RWPE1 (cell line): ENCODE measurements around the gene PGA5.

Experiments
- CTCF ChIA-PET: fragments of 350-600 bp; sonication (Branson Sonifier 250); formaldehyde crosslinking; extraction: SDS; loops from one replicate; lab custom pipeline; 2021; lab: Yijun Ruan, JAX
- POLR2A ChIA-PET: fragments of 400-600 bp; formaldehyde crosslinking; extraction: SDS; loops from one replicate; lab custom pipeline; 2020; ENCODE audit warnings: antibody characterized with exemption; ENCODE audit not compliant: low non-redundant PET; lab: Yijun Ruan, JAX
- DNase-seq: peaks from one replicate; pipeline ENCODE4 v3.0.0; 2012; ENCODE audit warnings: low spot score
- H3K27ac ChIP-seq: fragments of 450-650 bp; 2 replicates; pipeline ENCODE4 v1.5.1; 2017
- TF ChIP-seq, protein P1 (sequence below): fragments of 450-650 bp; conservative IDR thresholded peaks from 2 replicates; pipeline ENCODE4 v1.5.1; 2017; ENCODE audit warnings: low read depth, mild to moderate bottlenecking

Gene PGA5

DNA sequence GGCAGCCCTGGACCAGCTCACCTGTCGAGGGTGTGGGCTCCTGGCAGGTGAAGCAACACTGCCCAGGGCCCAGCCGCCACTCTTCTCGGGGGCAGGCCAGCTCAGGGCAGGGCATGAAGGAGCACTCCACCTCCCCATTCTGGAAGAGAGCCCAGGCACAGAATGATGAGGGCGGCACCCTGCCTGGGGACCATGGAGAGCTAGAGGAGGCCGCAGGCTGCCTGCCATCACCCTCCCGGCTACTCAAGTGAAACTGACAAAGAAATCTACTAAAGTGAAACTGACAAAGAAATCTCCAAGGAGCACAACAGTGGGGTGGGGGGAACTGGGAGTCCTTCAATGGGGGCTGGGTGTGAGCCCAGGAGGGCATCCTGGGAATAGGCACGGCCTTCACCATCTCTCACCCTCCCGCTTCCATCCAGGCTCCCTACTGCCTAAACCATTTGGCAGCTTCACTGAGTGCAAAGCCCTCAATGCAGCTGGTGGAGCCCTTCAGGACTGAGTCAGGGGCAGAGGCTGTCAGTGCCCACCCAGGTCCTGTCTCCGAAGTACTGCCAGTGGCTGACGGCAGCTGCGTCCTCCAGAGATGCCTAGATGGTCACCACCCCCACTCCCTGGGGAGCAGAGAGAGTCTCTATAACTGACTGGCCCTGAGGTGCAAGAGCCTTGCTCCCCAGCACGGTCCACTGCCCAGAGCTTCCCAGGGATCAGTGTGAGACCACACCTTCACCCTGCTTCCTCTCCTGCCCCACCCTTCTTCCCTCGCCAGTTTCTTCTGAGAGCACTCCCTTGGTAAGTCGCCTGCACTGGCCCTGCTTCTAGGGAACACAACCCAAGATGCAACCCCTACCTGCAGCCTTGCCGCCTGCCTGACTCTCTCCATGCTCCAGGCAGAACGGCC, 32.5 kb downstream of the PGA5 start:
- peak overlapping the region; percentile 68 for H3K27ac ChIP-seq
- peak; percentile 15 for DNase-seq
- TF ChIP-seq, protein P1, sequence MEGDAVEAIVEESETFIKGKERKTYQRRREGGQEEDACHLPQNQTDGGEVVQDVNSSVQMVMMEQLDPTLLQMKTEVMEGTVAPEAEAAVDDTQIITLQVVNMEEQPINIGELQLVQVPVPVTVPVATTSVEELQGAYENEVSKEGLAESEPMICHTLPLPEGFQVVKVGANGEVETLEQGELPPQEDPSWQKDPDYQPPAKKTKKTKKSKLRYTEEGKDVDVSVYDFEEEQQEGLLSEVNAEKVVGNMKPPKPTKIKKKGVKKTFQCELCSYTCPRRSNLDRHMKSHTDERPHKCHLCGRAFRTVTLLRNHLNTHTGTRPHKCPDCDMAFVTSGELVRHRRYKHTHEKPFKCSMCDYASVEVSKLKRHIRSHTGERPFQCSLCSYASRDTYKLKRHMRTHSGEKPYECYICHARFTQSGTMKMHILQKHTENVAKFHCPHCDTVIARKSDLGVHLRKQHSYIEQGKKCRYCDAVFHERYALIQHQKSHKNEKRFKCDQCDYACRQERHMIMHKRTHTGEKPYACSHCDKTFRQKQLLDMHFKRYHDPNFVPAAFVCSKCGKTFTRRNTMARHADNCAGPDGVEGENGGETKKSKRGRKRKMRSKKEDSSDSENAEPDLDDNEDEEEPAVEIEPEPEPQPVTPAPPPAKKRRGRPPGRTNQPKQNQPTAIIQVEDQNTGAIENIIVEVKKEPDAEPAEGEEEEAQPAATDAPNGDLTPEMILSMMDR = no peak
- ChIA-PET POLR2A (no interaction called here), CTCF (interaction anchor here (0.7 kb wide), 1 partner anchor 220 kb away, joined by 3 read pairs; no protein-coding TSS in a partner anchor)

DNA sequence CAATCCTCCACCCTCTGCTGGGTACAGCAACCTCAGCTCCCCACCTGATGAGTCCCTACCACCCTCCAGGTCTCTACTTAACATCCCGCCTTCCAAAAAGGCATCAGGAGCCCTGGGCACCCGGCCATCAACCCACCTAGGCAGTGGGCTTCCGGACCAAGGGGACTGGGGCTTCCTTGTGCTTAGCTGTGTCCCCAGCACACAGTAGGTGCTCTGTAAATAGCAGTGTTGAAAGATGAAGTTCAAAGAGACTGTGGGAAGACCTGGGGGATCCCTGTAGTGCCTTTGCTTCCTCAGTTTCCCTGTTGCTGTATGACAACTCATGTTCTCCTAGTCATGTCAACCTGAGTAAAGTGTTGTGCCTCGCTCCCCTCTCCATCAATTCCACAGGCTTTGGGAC, 33.1 kb downstream of the PGA5 start:
- ChIA-PET CTCF (no interaction called here), POLR2A (no interaction called here)
- TF ChIP-seq, protein P1 = no peak

DNA sequence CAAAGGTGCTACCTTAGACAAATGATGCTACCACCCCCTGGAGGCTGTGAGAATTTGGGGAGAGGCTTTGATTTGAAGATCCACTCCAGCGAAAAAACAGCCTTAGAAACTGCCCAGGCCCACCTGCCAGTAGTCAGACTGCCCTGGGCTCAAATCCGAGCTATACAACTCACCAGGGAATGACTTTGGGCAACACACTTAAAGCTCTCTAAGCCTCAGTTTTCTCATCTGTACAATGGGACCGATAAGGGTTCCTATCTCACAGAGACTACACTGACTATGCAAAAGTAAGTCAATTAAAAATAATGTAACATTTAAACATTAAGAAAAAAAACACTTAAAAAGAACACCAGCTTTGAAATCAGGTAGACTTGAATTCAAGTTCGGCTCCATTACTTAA, 34.2 kb downstream of the PGA5 start:
- ChIA-PET POLR2A (no interaction called here), CTCF (interaction anchor here (0.6 kb wide), 1 partner anchor 14 kb away, joined by 5 read pairs; no protein-coding TSS in a partner anchor)
- DNase-seq = no peak
- TF ChIP-seq, protein P1 = no peak
- H3K27ac ChIP-seq = no peak overlapping the region

More for the DNA sequence above, 33.1 kb downstream of the PGA5 start:
- H3K27ac ChIP-seq = peak overlapping the region; percentile 68; the same call in 1 of the 2 replicates
- DNase-seq = no peak

DNA sequence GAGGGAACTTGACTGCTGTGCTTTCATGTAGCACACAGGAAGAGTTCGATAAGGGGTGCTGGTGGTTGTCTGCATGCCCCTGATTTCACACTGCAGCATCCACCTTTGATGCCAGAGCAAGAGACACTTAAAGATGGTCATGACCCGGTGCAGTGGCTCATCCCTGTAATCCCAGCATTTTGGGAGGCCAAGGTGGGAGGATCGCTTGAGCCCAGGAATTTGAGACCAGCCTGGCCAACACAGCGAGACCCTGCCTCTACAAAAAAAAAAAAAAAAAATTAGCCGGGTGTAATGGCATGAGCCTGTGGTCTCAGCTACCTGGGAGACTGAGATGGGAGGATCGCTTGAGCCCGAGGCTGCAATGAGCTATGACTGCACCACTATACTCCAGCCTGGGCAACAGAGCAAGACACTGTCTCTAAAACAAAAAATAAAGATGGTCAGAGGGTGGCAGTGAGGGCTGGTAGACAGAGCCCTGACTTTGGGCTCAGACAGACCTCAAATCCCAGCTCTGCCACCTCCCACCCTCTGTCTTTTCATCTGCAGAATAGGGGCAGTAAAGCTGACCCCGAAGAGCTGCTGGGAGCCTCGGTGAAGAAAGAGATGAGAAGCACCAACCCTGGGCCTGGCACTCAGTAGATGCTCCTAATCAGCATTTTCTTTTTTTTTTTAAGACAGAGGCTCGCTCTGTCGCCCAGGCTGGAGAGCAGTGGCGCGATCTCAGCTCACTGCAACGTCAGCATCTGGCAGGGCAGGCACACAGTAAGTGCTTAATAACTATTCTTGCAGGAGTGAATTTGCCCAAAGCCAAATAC, 36.4 kb downstream of the PGA5 start:
- TF ChIP-seq, protein P1 = no peak
- DNase-seq = no peak
- ChIA-PET CTCF (interaction anchor here (0.6 kb wide), 1 partner anchor 136 kb away, joined by 5 read pairs; no protein-coding TSS in a partner anchor), POLR2A (no interaction called here)
- no peak overlapping the region for H3K27ac ChIP-seq

DNA sequence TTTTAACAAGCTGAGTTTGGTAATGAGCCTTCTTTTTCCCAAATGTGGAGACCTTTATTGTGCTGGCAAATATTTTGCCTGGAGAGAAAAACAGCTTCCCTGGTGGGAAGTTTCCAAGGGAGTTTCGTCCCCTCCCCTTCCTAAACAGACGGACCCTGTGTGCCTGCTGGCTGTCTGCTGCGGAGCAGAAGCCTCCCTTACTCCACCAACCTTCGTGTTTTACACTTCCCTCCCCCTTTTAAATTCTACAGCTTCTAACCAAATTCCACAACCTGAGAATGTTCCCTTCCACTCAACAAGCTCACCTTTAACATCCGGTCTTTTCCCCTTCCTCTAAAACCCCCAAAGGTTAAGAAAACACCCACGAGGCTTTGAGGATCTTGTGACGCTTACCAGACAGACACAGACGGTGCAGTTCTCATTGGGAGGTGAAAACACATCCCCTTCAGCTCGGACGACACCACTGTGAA, 37.1 kb downstream of the PGA5 start:
- no peak overlapping the region for H3K27ac ChIP-seq
- ChIA-PET CTCF (no interaction called here), POLR2A (interaction anchor here (0.6 kb wide), 1 partner anchor 26 kb away, joined by 3 read pairs; no protein-coding TSS in a partner anchor)
- DNase-seq = no peak
- TF ChIP-seq, protein P1 = no peak
